HG03342 (cell line): ENCODE results near the gene HSPA12B.

Experiments used
- ATAC-seq: cut with Tn5 transposase; IDR thresholded peaks from one replicate; pipeline ENCODE4 v1.9.1; 2021; ENCODE audit warnings: mild to moderate bottlenecking, moderate library complexity; ENCODE audit not compliant: unreplicated experiment

The HSPA12B gene

DNA sequence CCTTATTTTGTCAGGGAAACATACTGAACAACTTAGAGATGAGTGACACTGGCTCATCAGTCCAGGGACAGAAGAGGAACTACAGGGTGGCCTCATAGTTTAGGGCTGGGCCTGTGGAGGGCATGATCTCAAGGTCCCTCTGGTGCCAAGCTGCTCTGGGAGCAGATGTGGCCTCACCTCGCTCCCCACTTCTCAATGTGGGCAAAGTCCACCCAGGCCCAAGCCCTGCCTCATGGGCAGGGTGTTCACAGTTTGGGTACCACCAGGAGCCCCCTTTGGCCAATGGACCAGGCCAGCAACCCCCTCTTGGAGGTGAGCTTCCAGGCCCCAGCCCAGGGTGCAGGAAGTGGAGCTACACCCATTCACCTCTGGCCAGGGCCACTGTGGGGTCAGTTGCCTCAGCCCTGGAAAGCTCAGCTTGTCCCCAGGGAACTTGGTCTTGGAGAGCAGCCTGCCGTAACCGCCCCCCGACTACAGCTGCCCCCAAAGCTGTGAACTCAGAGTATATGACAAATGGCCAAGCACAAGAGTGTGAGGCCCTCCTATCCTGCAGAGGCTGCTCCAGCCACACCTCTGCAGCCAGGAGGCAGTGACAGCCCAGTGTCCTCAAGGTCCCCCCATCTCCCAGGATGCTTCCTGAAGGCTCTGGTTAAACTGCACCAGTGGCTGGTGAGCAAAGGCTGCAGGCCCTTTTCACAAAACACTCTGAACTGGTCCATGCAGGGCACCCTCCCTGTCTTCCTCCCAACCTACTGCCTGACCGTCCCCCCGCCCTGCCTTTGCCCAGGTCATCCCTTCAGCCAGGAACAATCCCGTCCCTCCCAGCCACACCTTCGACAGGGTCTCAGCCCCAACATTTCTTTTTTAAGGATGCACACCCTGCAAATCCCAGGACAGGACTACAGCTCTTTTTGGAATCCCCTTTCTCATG, 31.5 kb downstream of the HSPA12B start:
- ATAC-seq = no peak

DNA sequence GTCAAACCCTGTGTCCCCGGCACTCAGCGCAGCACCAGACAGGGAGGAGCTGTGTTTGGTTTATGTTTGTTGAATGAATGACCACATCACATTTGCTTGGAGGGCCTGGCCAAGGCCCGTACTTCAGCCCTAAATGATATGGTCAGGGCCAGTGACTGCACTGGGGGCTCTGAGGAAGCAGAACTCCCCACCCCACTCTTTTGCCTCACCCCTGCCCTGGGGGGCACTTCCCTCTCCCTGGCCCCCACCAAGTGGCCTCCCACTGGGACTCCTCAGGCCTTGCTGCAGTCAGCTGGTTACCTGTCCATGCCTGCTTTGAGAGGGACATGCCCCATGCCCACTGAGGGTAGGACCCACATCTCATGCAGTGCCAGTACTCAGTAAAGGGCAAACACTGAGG, 32.2 kb downstream of the HSPA12B start:
- no peak for ATAC-seq

DNA sequence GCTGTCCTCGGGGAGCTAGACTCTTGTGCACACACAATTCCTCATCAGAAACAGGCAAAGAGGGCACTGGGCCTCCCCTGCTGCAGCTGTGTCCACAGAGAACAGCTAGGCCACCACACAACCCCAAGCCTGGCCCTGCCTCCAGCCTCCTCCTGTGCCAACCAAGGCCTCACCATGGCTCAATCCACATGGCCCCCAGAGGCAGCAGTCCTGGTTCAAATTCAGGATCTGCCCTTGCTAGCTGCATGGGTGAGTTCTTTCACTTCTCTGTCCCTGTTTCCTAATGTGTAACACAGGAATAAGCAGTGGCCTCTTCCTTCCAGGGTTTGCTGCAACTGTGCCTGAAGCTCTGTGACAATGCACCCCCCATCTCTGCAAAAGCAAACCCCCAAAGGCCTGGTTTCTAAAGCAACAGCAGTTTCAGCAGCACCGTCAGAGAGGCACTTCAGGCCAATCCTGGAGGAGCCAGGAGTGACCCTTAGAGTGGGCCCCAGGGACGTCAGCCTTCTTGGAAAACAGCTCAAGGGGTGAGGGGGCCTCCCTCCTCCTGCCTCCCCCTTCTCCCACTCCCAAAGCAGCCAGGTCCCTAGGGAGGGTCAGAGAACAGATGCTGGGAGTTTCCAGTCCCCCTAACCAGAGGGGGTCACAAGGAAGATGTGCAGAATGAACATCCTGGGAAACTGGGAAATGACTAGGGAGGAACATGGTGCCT, 32.8 kb downstream of the HSPA12B start:
- ATAC-seq = no peak

DNA sequence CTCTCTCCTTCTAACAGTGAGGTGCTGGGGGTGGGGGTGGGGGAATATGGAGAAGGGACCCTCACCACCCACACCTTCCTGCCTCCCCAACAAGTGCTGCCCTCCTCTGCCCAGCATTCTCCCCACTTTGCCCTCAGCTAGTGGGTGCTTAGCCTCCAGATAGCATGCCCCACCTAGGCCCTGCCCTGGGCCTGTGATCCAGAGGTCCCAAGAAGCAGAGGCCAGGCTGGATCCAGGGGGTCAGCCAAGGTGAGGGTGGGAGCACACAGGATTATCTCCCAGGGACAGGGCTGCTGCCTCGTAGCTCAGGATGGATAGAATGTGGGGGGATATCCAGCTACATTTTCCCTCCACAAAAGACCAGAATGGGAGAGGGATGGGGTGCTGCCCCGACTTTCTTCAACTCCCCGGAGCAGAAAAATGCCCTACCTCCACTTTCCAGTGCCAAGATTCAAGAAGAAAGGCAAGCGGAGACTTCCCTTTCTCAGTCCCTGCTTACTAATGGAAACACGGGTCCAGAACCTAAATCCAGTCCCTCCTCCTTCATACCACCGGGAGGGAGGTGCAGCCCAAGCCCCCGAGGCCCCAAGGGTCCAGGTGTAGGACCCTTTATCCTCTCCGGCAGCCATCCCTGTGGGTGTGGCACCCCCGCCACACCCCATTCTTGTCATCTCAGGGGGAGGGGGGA, 34.1 kb downstream of the HSPA12B start:
- ATAC-seq = no peak

DNA sequence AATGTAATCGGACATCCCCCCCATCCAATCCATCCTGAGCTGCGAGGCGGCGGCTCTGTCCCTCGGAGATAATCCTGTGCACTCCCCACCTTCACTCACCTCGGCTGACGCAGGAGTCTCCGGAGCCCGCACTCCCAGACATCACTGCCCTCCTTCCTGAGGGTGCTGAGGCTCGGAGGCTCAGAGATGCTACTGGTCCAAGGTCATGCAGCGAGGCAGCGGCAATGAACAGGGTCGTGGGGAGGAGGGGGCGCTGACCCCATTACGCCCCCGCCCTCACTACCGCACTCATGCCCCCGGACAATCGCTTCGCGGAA, 34.6 kb downstream of the HSPA12B start:
- ATAC-seq = no peak

DNA sequence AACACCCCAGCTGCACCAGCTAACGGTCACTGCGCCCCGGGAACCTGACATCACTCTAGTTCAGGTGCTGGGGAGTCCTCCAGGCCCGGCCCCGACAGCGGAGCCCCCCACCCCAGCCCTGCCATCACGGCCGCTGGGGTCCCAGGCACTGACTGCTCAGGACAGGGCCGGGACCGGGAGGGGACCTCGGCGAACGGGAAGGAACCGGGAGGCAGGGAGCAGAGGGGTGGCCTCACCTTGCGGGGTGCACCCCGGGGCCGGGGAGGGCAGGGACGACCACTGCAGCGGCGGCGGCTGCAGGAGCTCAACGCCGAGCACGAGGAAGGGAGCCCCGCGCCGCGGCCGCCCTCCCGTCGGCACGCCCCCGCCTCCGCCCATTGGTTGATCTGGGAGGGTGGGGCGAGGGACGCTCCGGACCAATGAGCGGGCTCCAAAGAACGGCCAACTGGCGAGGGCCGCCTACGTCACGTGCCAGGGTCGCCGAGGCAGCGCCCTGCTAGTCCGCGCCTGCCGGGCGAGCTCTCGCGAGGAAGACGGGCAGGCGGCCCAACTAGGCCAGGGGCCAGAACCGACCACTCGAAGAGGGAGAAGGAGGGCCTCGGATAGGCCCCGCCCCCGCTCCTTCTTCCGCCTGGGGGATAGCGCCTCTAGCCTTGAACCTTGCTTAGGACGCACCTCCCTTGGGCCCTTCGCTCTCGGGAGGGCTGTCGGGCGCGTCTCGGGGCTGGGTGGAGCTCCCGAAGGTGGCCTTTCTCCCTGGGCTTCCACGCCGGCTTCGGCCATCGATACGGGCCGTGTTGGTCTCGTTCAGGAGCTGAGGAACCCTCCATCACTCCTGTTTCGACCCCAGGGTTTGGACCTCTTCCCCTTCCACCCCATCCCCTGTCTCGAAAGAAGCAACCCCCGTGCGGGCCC, 35.2 kb downstream of the HSPA12B start, which contains the start of gene ADISSP:
Gene ADISSP, minus strand, starts transcription at position 327 of the 915 bp plus-strand sequence. CDS start 7,653 bp downstream, outside the sequence.
- peak; percentile 93 for ATAC-seq

DNA sequence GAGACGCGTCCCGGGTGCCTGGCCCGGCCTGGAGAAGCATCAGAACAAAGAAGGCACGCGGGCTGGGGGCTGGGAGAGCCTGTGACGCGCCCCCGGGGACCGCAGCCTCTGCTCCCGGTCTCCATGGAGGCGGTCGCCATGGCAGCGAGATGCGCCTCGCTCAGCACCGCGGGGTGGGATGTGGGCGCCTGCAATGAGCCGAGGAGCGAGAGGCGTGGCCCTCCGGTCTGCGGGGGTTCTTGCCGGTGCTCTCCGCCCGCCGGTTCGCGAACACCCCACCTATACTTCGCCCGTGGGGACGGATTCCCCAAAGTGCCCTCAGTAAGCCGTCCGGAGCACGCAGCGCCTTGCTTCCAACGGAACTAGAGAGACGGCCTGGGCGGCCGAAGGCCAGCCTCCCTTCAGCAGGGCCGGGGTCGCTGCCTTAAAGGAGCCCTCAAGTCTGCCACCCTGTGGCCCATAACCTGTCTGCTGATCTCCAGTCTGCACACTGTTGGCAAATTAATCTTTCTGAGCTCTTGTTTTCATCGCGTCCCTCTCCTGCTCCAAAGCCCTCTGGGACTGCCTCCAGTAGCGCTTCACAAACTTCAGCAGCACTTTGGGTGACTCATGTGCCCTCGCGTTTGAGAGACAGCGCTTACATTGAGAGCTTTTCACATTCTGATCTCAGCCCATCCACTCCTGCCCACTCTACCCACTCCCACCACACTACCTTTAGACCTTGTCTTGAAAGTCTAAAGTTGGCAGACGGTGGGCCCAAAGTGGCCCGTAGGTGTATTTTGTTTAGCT, 36.1 kb downstream of the HSPA12B start:
- peak; percentile 41 for ATAC-seq

DNA sequence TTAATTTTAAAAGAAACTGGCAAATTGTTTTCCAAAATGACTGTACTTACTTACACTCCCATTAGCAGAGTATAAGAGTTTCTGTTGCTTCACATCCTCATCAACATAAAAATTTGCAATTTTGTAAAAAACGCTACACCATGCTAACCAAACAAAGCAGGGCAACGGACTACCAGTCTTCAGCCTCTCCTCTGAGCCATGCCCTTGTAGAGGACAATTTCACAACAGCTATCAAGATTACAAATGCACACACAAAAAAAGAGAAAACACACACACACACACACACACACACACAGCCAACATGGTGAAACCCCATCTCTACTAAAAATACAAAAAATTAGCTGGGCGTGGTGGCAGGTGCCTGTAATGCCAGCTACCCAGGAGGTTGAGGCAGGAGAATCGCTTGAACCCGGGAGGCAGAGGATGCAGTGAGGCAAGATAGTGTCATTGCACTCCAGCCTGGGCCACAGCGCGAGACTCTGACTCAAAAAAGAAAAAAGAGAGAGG, 39.1 kb downstream of the HSPA12B start:
- no peak for ATAC-seq

DNA sequence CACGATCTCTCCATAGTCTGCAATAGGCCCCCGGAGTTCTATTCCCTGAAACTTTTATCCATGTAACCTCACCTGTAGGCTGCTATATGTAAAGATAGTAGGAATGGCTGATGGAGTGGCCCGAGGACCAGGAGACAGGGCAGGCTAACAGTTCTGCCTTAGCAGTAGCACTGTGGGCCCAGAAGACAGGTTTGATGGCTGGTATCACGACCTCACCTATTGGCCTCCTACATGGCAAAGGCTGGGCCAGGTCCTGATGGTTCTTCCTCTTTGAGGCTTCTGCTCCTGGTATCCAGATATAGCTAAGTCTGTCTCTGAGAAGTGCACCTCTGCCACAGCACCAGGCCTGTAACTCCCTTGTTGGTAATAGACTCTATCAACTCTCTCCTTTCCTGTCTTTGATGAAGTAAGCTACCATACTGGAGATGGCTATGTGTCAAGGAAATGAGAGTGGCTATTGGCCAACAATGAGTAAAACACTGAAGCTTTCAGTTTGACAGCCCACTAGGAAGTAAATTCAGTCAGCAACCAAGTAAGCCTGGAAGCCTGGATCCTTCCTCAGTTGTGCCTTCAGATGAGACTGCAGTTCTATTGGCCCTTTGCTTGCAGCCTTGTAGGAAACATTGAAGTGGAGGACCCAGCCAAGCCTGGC, 43.1 kb downstream of the HSPA12B start:
- ATAC-seq = no peak

DNA sequence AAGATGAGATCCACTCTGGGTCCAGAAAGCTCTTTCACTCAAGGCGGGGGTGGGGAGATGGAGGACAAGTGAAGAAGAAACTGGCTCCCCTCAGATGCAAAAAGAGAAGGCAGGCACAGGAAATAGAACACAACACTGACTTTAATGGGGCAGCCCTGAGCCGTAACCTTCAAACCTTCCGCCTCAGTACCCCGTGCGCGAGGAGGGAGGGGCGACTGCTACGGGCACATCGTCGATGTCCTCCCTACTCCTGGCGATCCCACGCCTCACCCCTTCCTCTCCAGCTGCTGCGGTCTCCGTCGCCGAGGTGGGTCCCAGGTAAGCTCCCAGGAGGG, 44.9 kb downstream of the HSPA12B start:
- no peak for ATAC-seq

DNA sequence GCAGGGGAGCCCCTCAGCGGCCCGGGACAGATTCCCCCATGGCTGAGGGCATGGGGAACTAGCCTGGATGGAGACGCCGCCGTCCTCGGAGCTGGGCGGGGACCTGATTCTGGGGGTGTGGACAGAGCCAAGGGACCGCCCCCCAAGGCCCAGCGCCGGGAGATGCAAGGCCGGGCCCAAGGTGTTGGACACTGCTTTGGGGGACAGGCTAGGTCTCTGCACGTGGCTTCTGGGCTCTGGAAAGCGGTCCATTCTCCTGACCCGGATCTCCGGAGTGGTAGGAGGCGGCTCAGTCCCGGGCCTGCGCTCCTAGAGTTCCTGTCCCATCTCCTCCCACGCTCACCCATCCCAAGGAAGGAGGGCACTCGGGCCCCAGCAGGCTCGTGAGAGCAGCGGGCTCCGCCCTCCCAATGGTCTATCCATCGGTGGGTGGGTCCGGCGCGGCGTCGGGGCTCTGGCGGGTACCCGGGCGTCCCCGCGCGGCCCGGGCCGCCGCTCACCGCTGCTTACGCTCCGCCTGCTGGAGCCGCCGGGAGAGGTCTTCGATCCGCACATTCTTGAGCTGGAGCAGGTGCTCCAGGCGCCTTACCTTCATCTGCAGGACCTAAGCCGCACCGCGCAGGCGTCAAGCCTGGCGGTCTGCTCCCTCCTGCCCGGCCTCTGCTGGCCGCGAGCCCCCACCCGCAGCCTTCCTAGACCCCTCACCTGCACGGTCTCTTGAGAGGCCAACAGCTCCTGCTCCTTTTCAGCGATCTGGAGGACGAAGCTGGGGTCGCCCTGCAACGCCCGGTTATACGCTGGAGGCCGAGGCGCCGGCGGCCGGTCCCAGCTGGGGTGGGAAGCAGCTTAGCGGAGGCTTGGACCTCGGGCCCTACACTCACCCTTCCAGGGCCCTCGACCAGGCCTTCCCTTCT, 45.5 kb downstream of the HSPA12B start:
- no peak for ATAC-seq

DNA sequence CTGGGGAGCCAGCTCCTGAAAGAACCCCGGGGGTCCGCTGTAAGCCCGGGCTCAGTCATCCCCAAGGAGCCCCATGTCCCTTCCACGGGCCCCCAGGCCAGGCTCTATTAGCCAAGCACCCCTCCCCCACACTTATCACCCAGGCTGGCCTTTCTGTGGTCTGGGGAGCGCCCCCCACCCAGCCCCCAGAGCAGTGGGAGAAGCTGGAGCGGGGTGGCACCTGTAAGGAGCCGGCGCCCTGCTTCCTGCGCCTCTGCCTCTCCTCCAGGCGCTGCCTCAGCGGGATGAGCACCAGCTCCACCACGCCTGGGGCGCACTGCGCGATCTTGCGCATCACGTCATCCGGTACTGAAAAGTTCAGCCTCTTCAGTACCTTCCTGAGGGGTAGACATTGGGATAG, 46.5 kb downstream of the HSPA12B start:
- no peak for ATAC-seq

DNA sequence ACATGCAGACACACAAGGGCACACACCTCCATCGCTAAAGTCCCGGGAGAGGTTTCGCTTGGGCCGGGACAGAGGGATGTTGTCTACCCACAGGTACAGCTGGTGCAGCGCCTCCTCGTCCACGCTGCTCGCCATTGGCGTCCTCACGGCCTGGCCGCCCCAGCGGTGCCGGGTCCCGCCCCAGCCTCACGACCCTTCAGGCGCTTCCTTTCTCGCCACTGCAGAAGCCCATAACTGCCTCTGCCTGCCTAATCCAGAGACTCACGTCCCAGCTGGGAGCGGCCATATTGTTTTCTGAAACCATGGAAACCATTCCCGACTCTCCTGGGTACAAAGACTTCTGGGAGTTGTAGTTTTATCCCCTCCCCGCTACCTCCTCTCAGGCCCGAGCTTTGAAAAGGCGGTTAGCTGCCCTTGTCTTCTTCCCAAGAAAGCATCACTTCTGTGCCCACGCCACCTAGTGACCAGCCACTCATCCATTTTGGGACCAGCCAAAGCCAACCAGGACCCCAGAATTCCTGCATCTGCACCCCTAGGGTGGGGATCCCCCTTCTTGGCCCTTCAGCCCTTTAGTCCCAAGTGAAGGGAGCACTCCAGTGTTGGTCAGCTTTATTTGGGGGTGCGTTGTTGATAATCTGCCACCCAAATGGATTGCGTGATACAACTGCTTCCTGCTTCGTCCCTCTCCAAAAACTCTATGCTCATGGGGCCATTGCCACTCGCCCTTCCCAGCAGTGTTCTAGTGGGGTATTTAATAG, 48.8 kb downstream of the HSPA12B start, which contains the start of gene SPEF1:
Gene SPEF1, minus strand, starts transcription at position 296 of the 758 bp plus-strand sequence. Its CDS starts 161 bp downstream, at position 135.
- no peak for ATAC-seq

DNA sequence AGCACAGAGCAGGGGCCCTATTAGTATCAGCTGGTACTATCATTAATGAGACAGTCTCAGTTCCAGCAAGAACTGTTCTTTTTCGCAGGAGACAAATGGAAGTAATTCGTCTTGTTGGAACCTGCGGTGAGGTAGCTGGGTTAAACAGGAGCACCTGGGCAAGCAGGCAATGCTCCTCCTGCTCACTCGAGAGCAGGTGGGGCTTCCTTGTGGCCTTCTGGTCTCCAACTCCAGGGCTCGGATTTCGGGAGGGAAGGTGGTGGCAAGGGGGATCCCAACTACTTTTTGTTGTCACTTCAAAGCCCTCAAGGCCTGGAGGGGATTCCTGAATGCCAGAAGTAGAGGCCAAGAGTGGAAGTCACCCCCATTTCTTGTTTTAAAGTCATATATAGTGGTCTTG, 50.1 kb downstream of the HSPA12B start:
- ATAC-seq = no peak

DNA sequence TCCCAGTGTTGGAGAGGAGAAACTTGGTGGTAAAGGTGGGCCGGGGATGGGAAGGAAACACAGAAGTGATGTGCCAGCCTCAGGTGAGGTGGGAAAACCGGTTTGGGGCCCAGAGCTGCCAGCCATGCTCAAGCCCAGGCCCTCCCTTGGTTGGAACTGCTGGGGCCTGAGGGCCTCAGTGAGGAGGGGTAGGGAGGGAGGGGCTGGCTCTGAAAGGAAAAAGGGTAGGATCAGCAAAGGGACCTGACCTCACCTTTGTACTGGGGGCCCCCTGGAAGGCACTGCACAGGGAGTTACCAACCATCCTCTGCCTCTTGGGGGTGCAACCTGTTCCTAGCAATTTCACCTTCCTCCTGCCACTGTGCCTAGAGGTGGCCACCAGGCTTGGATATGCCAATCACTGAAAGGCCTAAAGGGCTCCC, 50.6 kb downstream of the HSPA12B start:
- ATAC-seq = no peak

DNA sequence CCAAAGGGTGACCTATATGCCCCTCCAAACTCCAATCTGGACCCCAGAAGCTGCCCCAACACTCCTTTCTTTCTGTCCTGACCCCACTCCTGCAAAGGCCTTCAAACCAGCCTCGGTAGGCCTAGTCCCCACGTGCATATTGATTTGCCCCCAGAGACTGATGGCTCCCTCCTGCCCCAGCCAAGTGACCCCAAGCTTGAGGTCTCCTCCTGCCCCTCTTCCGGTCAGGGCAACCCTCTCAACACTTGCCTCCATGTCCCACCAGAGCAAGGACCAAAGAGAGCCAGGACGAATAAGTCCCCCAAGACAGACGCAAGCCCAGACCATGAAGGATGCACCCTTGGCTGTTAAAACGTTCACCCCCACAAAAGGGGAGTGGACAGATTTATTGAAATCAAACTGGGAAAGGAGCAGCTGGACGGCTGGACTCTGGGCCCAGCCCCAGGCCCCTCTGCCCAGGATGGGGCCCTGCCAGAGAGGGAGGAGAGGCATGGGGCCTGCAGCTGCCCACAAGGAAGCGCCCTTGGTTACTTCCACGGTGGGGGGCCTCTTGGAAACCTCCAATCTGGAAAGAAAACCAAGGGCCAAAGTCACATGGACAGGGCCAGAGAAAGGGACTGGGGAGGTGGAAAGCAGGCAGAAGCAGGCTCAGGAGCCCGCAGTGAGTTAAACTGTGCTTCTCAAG, 51.2 kb downstream of the HSPA12B start:
- ATAC-seq = no peak
